ENCODE data around the gene UGT1A1. TPM values are rescaled to one million over a fixed set of nuclear protein-coding genes. Genes with fewer than 3 reads are reported as not detected.

The UGT1A1 gene
- total and polyA plus RNA-seq, 2 donors (not counting 1 experiment from before 2014, with no cell fraction given) = not detected

GRCh38 chr2:233816334-233816733 is 56.3 kb downstream of the UGT1A1 start:
- H3K27ac ChIP-seq (ENCODE audit: low read length in 2 of 2) = no peak overlapping the region
- H3K4me1 Mint-ChIP-seq = no peaks in the 10 kb centered on the region
- H3K4me2 ChIP-seq (replicated peaks; ENCODE audit: low read depth, low read length, poor library complexity, severe bottlenecking) = no peak overlapping the region
- ChIA-PET POLR2A (no interaction called here), CTCF (interaction anchor here (0.6 kb wide), 1 partner anchor 692 kb away, joined by 3 read pairs; no protein-coding TSS in a partner anchor)
- peaks cover 0 to 6% (median 0%) of the 10 kb centered on the region in 3 donors for H3K9me3 ChIP-seq (ENCODE audit: control extremely low read depth in 1 of 3, control insufficient read depth in 2 of 3, insufficient read depth in 1 of 3, low read length in 2 of 3)
- H3K4me1 ChIP-seq (ENCODE audit: control insufficient read depth in 2 of 2, insufficient read depth in 2 of 2, low read length in 2 of 2) = no peaks in the 10 kb centered on the region
- no peaks in the 10 kb centered on the region for H3K9me3 Mint-ChIP-seq (ENCODE audit: insufficient read depth)
- TF ChIP-seq, protein P1, sequence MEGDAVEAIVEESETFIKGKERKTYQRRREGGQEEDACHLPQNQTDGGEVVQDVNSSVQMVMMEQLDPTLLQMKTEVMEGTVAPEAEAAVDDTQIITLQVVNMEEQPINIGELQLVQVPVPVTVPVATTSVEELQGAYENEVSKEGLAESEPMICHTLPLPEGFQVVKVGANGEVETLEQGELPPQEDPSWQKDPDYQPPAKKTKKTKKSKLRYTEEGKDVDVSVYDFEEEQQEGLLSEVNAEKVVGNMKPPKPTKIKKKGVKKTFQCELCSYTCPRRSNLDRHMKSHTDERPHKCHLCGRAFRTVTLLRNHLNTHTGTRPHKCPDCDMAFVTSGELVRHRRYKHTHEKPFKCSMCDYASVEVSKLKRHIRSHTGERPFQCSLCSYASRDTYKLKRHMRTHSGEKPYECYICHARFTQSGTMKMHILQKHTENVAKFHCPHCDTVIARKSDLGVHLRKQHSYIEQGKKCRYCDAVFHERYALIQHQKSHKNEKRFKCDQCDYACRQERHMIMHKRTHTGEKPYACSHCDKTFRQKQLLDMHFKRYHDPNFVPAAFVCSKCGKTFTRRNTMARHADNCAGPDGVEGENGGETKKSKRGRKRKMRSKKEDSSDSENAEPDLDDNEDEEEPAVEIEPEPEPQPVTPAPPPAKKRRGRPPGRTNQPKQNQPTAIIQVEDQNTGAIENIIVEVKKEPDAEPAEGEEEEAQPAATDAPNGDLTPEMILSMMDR (IDR thresholded peaks at IDR 0.05) = no peak
- TF ChIP-seq EZH2 (IDR thresholded peaks at IDR 0.05; ENCODE audit: borderline replicate concordance, insufficient read depth, low read depth, low read length, poor library complexity, severe bottlenecking) = no peak
- no peak for ATAC-seq (ENCODE audit: low read depth)
- H3K4me3 Mint-ChIP-seq = no peak overlapping the region
- intact Hi-C loops (cut with micrococcal nuclease) = no loop called here
- H3K79me2 ChIP-seq (ENCODE audit: control insufficient read depth, insufficient read depth, low read length) = no peaks in the 10 kb centered on the region
- WGBS (ENCODE audit: insufficient coverage) = 83% methylated on average over 1 of the region's 2 CpGs
- no peak overlapping the region for H2AFZ ChIP-seq (ENCODE audit: insufficient read depth, low read depth, low read length, poor library complexity, severe bottlenecking)
- H3K27me3 Mint-ChIP-seq = peaks cover 16% of the 10 kb centered on the region
- no peaks in the 10 kb centered on the region for H3K36me3 ChIP-seq (replicated peaks in 1 of 2; ENCODE audit: control extremely low read depth in 1 of 2, control insufficient read depth in 1 of 2, extremely low read depth in 1 of 2, insufficient read depth in 2 of 2, low read length in 1 of 2)
- H3K27me3 ChIP-seq (replicated peaks in 1 of 4; ENCODE audit: control extremely low read depth in 1 of 4, control insufficient read depth in 3 of 4, insufficient read depth in 4 of 4, low read length in 3 of 4) = peaks cover 0 to 5% (median 0%) of the 10 kb centered on the region in 4 experiments
- no peak overlapping the region for H3K4me3 ChIP-seq (ENCODE audit: control extremely low read depth in 1 of 5, extremely low read depth in 1 of 5, insufficient read depth in 1 of 5, low read depth in 2 of 5, low read length in 4 of 5)
- no peak overlapping the region for H3K27ac Mint-ChIP-seq
- H3K9ac ChIP-seq (ENCODE audit: low read length) = no peak overlapping the region
- no peaks in the 10 kb centered on the region for H4K20me1 ChIP-seq (ENCODE audit: control insufficient read depth, insufficient read depth, low read length, poor library complexity, severe bottlenecking)
- DNase-seq = no peak

GRCh38 chr2:233816771-233817170 is 56.7 kb downstream of the UGT1A1 start:
- H3K9me3 ChIP-seq (ENCODE audit: control extremely low read depth in 1 of 3, control insufficient read depth in 2 of 3, insufficient read depth in 1 of 3, low read length in 2 of 3) = peaks cover 0 to 6% (median 0%) of the 10 kb centered on the region in 3 donors
- H3K4me3 ChIP-seq (ENCODE audit: control extremely low read depth in 1 of 5, extremely low read depth in 1 of 5, insufficient read depth in 1 of 5, low read depth in 2 of 5, low read length in 4 of 5) = no peak overlapping the region
- no peaks in the 10 kb centered on the region for H4K20me1 ChIP-seq (ENCODE audit: control insufficient read depth, insufficient read depth, low read length, poor library complexity, severe bottlenecking)
- Mint-ChIP-seq H3K4me1 (no peaks in the 10 kb centered on the region), H3K27me3 (peaks cover 16% of the 10 kb centered on the region), H3K27ac (no peak overlapping the region), H3K4me3 (no peak overlapping the region), H3K9me3 (ENCODE audit: insufficient read depth) (no peaks in the 10 kb centered on the region)
- intact Hi-C loops (cut with micrococcal nuclease) = no loop called here
- no peak overlapping the region for H3K27ac ChIP-seq (ENCODE audit: low read length in 2 of 2)
- no peak for ATAC-seq (ENCODE audit: low read depth)
- no peaks in the 10 kb centered on the region for H3K36me3 ChIP-seq (replicated peaks in 1 of 2; ENCODE audit: control extremely low read depth in 1 of 2, control insufficient read depth in 1 of 2, extremely low read depth in 1 of 2, insufficient read depth in 2 of 2, low read length in 1 of 2)
- no peaks in the 10 kb centered on the region for H3K4me1 ChIP-seq (ENCODE audit: control insufficient read depth in 2 of 2, insufficient read depth in 2 of 2, low read length in 2 of 2)
- ChIA-PET CTCF (interaction anchor here (0.6 kb wide), 1 partner anchor 691 kb away, joined by 3 read pairs; no protein-coding TSS in a partner anchor), POLR2A (no interaction called here)
- peaks cover 0 to 5% (median 0%) of the 10 kb centered on the region in 4 experiments for H3K27me3 ChIP-seq (replicated peaks in 1 of 4; ENCODE audit: control extremely low read depth in 1 of 4, control insufficient read depth in 3 of 4, insufficient read depth in 4 of 4, low read length in 3 of 4)
- H3K9ac ChIP-seq (ENCODE audit: low read length) = no peak overlapping the region
- DNase-seq = no peak
- no peak overlapping the region for H2AFZ ChIP-seq (ENCODE audit: insufficient read depth, low read depth, low read length, poor library complexity, severe bottlenecking)
- no peak overlapping the region for H3K4me2 ChIP-seq (replicated peaks; ENCODE audit: low read depth, low read length, poor library complexity, severe bottlenecking)
- TF ChIP-seq, protein P1 (IDR thresholded peaks at IDR 0.05) = no peak
- no peak for TF ChIP-seq EZH2 (IDR thresholded peaks at IDR 0.05; ENCODE audit: borderline replicate concordance, insufficient read depth, low read depth, low read length, poor library complexity, severe bottlenecking)
- no peaks in the 10 kb centered on the region for H3K79me2 ChIP-seq (ENCODE audit: control insufficient read depth, insufficient read depth, low read length)
- 88% methylated on average over 3 of the region's 4 CpGs for WGBS (ENCODE audit: insufficient coverage)
